HG02981 (cell line): Measurements from ENCODE around the gene LZTFL1.

ENCODE experiments used
- ATAC-seq: cut with Tn5 transposase; IDR thresholded peaks from one replicate; pipeline ENCODE4 v1.9.1; 2021; ENCODE audit warnings: mild to moderate bottlenecking, moderate library complexity; ENCODE audit not compliant: unreplicated experiment

Gene LZTFL1, protein sequence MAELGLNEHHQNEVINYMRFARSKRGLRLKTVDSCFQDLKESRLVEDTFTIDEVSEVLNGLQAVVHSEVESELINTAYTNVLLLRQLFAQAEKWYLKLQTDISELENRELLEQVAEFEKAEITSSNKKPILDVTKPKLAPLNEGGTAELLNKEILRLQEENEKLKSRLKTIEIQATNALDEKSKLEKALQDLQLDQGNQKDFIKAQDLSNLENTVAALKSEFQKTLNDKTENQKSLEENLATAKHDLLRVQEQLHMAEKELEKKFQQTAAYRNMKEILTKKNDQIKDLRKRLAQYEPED

DNA sequence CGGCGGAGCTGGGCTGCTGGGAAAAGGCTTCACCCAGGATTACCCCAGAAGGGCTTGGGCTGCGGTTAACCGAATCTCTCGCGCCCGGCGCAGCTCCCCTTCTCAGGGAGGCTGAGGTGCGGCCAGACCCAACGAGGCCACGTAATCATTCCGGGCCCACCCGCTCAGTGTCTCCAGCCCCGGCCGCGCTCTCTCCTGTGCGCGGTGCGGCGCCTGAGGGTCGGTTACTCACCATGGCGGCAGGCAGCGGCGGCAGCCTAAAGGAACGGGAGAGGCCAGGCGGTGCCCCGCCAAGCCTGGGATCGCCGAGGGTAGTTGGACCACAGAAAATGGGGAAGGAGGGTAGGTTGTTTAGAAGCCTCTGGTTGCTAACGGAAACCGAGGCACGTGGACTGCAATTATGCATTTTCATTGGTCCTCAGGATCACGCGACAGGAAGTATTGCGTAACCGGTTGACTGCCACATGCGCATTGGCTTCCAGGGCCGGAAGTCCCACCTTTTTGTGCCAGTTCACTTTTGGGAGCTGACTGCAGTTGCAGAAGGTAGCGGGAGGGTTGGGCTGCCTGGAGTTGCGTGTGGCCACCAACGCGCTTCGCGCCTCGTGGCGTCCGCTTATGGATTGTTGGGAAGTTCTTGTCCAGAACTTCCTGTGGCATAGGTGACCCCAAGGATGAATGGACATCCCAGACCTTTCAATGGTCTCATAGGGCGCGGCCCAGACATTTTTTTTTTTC lies at the start of gene LZTFL1:
Gene LZTFL1, minus strand, starts transcription at position 363 of the 735 bp plus-strand sequence. Its CDS starts 128 bp downstream, at position 235.
- peak; percentile 90 for ATAC-seq

- no peak for ATAC-seq
Measured at GRCh38 chr3:45890405-45890804, 48.5 kb upstream of the LZTFL1 start.

- no peak for ATAC-seq
Measured at GRCh38 chr3:45889337-45889736, 47.4 kb upstream of the LZTFL1 start.

GRCh38 chr3:45887759-45888511 lies 46.0 kb upstream of the LZTFL1 start:
- no peak for ATAC-seq

- ATAC-seq, result no peak
Measured at GRCh38 chr3:45887285-45887684, 45.4 kb upstream of the LZTFL1 start.

- ATAC-seq, result no peak
Measured at GRCh38 chr3:45885979-45886705, 44.2 kb upstream of the LZTFL1 start, which contains the start of gene CCR9. Gene CCR9 (plus strand): TSS chr3:45886543. CDS start chr3:45894934, 8,391 bp downstream.

- no peak for ATAC-seq
Measured at GRCh38 chr3:45884368-45885201, 42.7 kb upstream of the LZTFL1 start.

- no peak for ATAC-seq
Measured at GRCh38 chr3:45881078-45882022, 39.4 kb upstream of the LZTFL1 start.

- ATAC-seq, result no peak
Measured at GRCh38 chr3:45880725-45881077, 38.8 kb upstream of the LZTFL1 start.

DNA sequence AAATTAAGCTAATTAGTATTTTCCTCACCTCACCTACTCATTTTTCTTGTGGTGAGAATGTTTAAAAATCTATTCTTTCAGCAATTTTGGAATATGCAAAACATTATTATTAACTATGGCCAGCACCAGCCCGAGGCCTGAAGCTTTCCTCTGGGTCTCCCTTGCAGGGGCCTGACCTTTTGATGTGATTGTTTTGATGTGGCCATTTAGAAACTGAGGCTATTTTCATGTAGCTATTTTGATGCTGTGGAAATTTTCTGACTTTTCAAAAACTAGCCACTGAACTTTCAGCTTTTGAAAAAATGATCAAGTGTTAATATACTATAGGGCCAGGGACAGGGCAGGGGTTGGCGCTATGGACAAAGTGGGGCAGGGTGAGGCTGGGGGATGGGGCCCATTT lies 36.2 kb upstream of the LZTFL1 start:
- ATAC-seq, result no peak

DNA sequence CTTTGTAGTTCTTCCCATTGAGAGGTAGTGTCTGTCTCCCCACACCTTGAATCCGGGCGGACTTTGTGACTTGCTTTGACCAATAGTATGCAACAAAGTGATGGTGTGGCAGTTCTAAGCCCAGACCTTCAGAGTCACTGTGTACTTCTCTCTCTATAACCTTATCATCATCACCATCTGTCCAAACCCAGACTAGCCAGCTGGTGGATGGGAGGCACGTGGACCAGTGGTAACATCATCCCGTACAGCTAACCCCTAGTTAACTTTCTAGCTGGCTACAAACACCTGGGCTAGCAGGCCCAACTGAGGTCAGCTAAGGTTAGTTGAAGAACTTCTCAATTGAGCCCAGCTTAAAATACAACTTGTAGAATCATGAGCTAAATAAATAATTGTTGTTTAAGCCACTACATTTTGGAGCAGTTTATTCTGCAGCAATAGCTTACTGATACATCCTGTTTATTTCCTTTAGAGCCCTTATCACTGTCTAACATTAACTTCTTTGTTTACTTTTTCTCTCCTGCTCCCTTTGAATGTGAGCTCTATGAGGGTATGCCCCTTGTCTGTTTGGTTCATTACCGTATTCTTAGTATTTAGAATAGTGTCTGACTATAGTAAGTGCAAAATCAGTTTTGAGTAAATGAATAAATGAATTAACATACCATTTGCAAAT lies 32.9 kb upstream of the LZTFL1 start:
- ATAC-seq, result no peak

DNA sequence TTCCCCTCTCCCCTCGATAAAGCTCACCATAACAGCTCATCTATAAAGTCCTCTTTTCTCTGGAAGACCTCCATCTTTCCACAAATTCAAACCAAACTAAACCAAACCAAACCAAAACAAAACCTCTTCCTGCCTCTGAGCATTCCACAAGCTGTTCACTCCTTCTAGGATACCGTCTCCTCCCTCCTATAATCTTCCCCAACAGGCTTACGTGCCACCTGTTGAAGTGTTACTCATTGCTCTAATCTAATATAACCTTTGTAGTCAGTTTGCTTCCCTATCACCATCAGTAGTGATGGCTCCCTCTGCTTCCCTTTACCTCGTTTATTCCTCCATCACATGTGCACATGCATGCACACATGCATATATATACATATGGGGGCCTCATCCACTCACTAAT lies 31.7 kb upstream of the LZTFL1 start:
- ATAC-seq, result no peak

GRCh38 chr3:45873036-45873435 lies 31.1 kb upstream of the LZTFL1 start:
- ATAC-seq, result no peak

DNA sequence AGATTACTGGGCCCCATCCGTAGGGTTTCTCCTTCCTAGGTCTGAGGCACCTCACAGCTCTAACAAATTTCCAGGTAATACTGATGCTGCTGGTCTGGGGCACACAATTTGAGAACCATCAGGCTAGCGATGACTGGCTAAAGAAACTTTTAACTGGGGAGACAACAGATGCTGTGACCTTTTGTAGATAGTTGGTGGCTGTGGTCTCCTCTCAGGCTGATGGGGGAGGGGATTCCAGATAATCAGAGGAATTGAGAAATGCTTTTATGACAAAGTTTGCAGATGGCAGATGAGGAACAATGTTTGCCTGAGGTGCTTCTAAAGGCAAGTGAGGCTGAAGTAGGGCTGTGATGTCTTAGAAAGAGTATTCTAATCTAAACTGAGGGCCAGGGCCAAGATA lies 30.6 kb upstream of the LZTFL1 start:
- ATAC-seq, result no peak

DNA sequence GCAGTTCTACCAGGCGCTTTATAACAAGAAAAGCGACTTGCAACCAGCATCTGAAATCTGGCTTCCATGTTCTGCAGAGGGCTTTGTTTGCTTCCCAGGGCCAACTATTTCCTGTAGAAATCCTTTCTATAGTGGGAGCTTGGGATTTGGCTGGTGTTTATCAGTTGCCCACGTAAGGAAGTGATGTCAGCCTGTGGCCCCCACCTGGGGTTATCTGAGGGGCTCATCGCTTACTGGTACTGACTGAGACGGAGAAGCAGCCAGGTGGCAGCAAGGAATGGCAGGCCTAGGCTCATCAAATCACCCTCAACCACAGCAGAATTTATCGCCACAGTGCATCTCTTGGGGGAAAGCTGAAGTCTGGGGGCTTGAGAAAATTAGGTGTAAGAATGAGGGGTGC lies 29.9 kb upstream of the LZTFL1 start:
- ATAC-seq, result no peak

- ATAC-seq, result no peak
Measured at GRCh38 chr3:45870099-45870498, 28.2 kb upstream of the LZTFL1 start.

GRCh38 chr3:45869638-45870037 lies 27.7 kb upstream of the LZTFL1 start:
- ATAC-seq, result no peak

GRCh38 chr3:45868650-45869049 lies 26.7 kb upstream of the LZTFL1 start:
- no peak for ATAC-seq
